ENCODE results near the gene AQP6. TPM values are rescaled to one million over a fixed set of nuclear protein-coding genes. Genes with fewer than 3 reads are reported as not detected.

AQP6 gene
- total RNA-seq, 1 experiment from 2014 or later: 0.09 TPM

- no peak overlapping the region for H3K9ac ChIP-seq (ENCODE audit: extremely low read depth, insufficient read length, low read length)
- no peak overlapping the region for H3K14ac ChIP-seq (ENCODE audit: insufficient read depth, low read length)
- Mint-ChIP-seq H3K4me3 (no peak overlapping the region), H3K27me3 (ENCODE audit: low read depth) (peaks cover 11% of the 10 kb centered on the region), H3K36me3 (ENCODE audit: insufficient read depth in 1 of 3, low read depth in 3 of 3) (no peaks in the 10 kb centered on the region), H3K27ac (peak overlapping the region in 1 of 3 experiments; percentile 68; a peak in 2 of 7 replicates), H3K9me3 (no peaks in the 10 kb centered on the region), H3K4me1 (peaks cover 0 to 9% of the 10 kb centered on the region in 2 experiments; a peak in 3 of 4 replicates)
- no peak overlapping the region for H3K27ac ChIP-seq (ENCODE audit: insufficient read length, low read depth, low read length)
- no peak overlapping the region for H3K56ac ChIP-seq (ENCODE audit: insufficient read length, low read depth, low read length)
- peak; percentile 25 for DNase-seq
- no peak overlapping the region for H2BK15ac ChIP-seq (ENCODE audit: low read depth, low read length)
- no peak overlapping the region for H2BK5ac ChIP-seq (ENCODE audit: insufficient read length, low read length)
- no peak overlapping the region for H2AFZ ChIP-seq (ENCODE audit: low read length)
- H3K9me3 ChIP-seq (ENCODE audit: control insufficient read depth, low read depth, low read length): no peaks in the 10 kb centered on the region
- H2AK5ac ChIP-seq (ENCODE audit: insufficient read length, low read length): no peak overlapping the region
- H4K8ac ChIP-seq (replicated peaks; ENCODE audit: insufficient read length, low read depth, low read length): no peak overlapping the region
- no peaks in the 10 kb centered on the region for H3K4me1 ChIP-seq (ENCODE audit: insufficient read depth, low read length)
- no peak overlapping the region for H3T11ph ChIP-seq (ENCODE audit: low read length)
- H3K4ac ChIP-seq (ENCODE audit: low read depth, low read length): no peak overlapping the region
- H2BK20ac ChIP-seq (ENCODE audit: low read depth, low read length, poor library complexity, severe bottlenecking): no peak overlapping the region
- no peaks in the 10 kb centered on the region for H4K20me1 ChIP-seq (ENCODE audit: control insufficient read depth, insufficient read depth, insufficient read length)
- no peak overlapping the region for H4K91ac ChIP-seq (ENCODE audit: insufficient read length, low read depth, low read length)
- H3K23ac ChIP-seq (ENCODE audit: insufficient read length, low read depth, low read length): no peak overlapping the region
- no peak overlapping the region for H4K5ac ChIP-seq (ENCODE audit: insufficient read length, low read depth, low read length)
- no peaks in the 10 kb centered on the region for H3K79me1 ChIP-seq (ENCODE audit: insufficient read depth, low read depth, low read length, poor library complexity, severe bottlenecking)
- no peak overlapping the region for H3K18ac ChIP-seq (ENCODE audit: insufficient read length, low read depth, low read length)
- no peaks in the 10 kb centered on the region for H3K79me2 ChIP-seq (ENCODE audit: insufficient read depth, low read length)
- no peaks in the 10 kb centered on the region for H3K23me2 ChIP-seq (ENCODE audit: insufficient read length, low read depth, low read length, poor library complexity, severe bottlenecking)
- WGBS (ENCODE audit: extremely low coverage, insufficient read length, low lambda C conversion rate): no CpG with 5 or more reads among the region's 11 CpGs
- no peak overlapping the region for H2BK12ac ChIP-seq (ENCODE audit: insufficient read length, low read depth, low read length)
- H3K27me3 ChIP-seq (ENCODE audit: insufficient read depth, low read length): no peaks in the 10 kb centered on the region
- H3K4me2 ChIP-seq (ENCODE audit: insufficient read depth, insufficient read length, low read length): no peak overlapping the region
- TF ChIP-seq, protein P1, sequence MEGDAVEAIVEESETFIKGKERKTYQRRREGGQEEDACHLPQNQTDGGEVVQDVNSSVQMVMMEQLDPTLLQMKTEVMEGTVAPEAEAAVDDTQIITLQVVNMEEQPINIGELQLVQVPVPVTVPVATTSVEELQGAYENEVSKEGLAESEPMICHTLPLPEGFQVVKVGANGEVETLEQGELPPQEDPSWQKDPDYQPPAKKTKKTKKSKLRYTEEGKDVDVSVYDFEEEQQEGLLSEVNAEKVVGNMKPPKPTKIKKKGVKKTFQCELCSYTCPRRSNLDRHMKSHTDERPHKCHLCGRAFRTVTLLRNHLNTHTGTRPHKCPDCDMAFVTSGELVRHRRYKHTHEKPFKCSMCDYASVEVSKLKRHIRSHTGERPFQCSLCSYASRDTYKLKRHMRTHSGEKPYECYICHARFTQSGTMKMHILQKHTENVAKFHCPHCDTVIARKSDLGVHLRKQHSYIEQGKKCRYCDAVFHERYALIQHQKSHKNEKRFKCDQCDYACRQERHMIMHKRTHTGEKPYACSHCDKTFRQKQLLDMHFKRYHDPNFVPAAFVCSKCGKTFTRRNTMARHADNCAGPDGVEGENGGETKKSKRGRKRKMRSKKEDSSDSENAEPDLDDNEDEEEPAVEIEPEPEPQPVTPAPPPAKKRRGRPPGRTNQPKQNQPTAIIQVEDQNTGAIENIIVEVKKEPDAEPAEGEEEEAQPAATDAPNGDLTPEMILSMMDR (conservative IDR thresholded peaks at IDR 0.05): no peak
- no peak overlapping the region for H2BK120ac ChIP-seq (ENCODE audit: low read depth, low read length, poor library complexity, severe bottlenecking)
Measured at GRCh38 chr12:49925433-49926204, 47.1 kb upstream of the AQP6 start.

Measured in H9 (cell line).